Suprapubic skin (tissue), 4 donors: ENCODE data around the gene ODF2L. TPM values are rescaled to one million over a fixed set of nuclear protein-coding genes. Genes with fewer than 3 reads are reported as not detected.

Experiments
- DNase-seq, 2 donors: peaks; one replicate each; pipeline ENCODE4 v3.0.0-alpha.2; 2019; ENCODE audit warnings: low spot score in 2 of 2
- H3K27ac ChIP-seq: fragments of 200-600 bp; sonication (generic); one replicate; pipeline ENCODE4 v1.5.1; 2019
- H3K27me3 ChIP-seq: fragments of 200-600 bp; sonication (generic); one replicate; pipeline ENCODE4 v1.5.1; 2019
- H3K36me3 ChIP-seq: fragments of 200-600 bp; sonication (generic); one replicate; pipeline ENCODE4 v1.5.1; 2019
- H3K4me1 ChIP-seq: fragments of 200-600 bp; sonication (generic); one replicate; pipeline ENCODE4 v1.5.1; 2019
- H3K4me3 ChIP-seq: fragments of 200-600 bp; sonication (generic); one replicate; pipeline ENCODE4 v1.5.1; 2019; ENCODE audit warnings: mild to moderate bottlenecking
- H3K9me3 ChIP-seq: fragments of 200-600 bp; sonication (generic); one replicate; pipeline ENCODE4 v1.5.1; 2019
- EP300 ChIP-seq: sonication (generic); formaldehyde crosslinking; IDR thresholded peaks from one replicate; pipeline ENCODE4 v1.6.1; 2017; ENCODE audit warnings: antibody characterized with exemption
- POLR2A ChIP-seq, 2 donors: fragments of 450-650 bp; IDR thresholded peaks; one replicate each; pipeline ENCODE4 v1.6.1; 2017; ENCODE audit warnings: antibody characterized with exemption in 2 of 2, mild to moderate bottlenecking in 2 of 2, moderate library complexity in 2 of 2
- POLR2AphosphoS5 ChIP-seq, 3 donors: sonication (generic); formaldehyde crosslinking; IDR thresholded peaks; one replicate each; pipeline ENCODE4 v1.6.1; 2017; ENCODE audit warnings: antibody characterized with exemption in 3 of 3
- WGBS: methylation state at CpG from one replicate; pipeline ENCODE4 v1.1.5; 2018; 5-methylcytosine and 5-hydroxymethylcytosine counted together
- total RNA-seq, 4 donors: library from RNA; depleted of rRNA; stranded (reverse); fragments of >200 nt; gene quantifications; one replicate each; pipeline ENCODE4 v1.1.0, GENCODE V29; 2016
- TF ChIP-seq, protein P1 (sequence below), 2 donors: fragments of 200-600 bp in 1 of 2; fragments of 450-650 bp in 1 of 2; sonication (generic) in 1 of 2; IDR thresholded peaks; one replicate each; pipeline ENCODE4 v1.5.1; 2016 to 2019; ENCODE audit warnings: antibody characterized with exemption in 2 of 2, mild to moderate bottlenecking in 1 of 2, moderate library complexity in 1 of 2

Gene ODF2L, protein sequence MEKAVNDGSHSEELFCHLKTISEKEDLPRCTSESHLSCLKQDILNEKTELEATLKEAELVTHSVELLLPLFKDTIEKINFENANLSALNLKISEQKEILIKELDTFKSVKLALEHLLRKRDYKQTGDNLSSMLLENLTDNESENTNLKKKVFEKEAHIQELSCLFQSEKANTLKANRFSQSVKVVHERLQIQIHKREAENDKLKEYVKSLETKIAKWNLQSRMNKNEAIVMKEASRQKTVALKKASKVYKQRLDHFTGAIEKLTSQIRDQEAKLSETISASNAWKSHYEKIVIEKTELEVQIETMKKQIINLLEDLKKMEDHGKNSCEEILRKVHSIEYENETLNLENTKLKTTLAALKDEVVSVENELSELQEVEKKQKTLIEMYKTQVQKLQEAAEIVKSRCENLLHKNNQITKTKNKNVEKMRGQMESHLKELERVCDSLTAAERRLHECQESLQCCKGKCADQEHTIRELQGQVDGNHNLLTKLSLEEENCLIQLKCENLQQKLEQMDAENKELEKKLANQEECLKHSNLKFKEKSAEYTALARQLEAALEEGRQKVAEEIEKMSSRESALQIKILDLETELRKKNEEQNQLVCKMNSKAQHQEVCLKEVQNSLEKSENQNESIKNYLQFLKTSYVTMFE
- 10 to 100 TPM; 16.6 to 33.4 (median 23.5) TPM for total RNA-seq

DNA sequence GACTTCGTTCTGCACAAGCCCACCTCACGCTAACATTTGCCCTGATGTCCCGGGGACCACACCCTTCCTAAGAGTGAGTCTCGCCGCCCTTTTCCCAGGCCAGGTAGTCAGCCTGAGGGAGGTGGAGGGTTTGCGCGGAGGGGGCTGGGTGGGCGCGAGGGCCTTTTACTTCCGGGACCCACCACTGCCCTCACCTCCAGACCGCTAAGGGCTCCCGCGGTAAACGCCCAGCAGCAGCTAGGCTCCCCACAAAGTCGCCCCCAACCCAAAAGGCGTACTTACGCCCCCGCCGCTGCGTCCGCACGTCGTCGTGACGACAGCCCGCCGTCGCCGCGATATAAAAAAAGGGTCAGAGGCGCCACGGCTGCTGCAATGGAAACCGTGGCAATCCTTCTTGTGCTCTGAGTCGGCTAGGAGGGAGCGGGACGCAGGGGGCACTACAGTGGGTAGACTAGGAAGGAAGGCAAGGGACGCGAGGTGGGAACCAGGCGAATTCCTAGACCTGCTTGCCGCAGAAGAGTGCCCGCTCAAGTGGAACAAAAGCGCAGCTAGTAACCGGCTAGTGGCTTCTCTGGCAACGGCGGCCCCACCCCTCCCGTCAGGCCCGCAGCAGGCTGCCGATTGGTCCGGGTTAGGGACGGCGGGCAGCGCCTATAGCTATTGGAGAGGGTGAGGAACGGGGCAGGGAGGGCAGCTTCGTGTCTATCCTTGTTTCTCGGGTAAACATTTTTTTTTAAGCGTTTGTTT, at the start of gene ODF2L:
Gene ODF2L, minus strand, starts transcription at position 573 of the 747 bp plus-strand sequence. CDS start 9,296 bp downstream, outside the sequence.
- H3K27me3 ChIP-seq = no peaks in the 10 kb centered on the region
- H3K4me1 ChIP-seq = peaks cover 24% of the 10 kb centered on the region
- H3K9me3 ChIP-seq = no peaks in the 10 kb centered on the region
- peak within 1 kb of the TSS; percentile 93 for H3K4me3 ChIP-seq
- WGBS = under 1% methylated on average over 53 of the region's 56 CpGs
- DNase-seq = peak; percentile 95 to 96
- TF ChIP-seq EP300 = no peak
- peak in 1 of 2 donors; percentile 44 for TF ChIP-seq POLR2A (IDR thresholded peaks at IDR 0.05)
- TF ChIP-seq, protein P1, sequence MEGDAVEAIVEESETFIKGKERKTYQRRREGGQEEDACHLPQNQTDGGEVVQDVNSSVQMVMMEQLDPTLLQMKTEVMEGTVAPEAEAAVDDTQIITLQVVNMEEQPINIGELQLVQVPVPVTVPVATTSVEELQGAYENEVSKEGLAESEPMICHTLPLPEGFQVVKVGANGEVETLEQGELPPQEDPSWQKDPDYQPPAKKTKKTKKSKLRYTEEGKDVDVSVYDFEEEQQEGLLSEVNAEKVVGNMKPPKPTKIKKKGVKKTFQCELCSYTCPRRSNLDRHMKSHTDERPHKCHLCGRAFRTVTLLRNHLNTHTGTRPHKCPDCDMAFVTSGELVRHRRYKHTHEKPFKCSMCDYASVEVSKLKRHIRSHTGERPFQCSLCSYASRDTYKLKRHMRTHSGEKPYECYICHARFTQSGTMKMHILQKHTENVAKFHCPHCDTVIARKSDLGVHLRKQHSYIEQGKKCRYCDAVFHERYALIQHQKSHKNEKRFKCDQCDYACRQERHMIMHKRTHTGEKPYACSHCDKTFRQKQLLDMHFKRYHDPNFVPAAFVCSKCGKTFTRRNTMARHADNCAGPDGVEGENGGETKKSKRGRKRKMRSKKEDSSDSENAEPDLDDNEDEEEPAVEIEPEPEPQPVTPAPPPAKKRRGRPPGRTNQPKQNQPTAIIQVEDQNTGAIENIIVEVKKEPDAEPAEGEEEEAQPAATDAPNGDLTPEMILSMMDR (IDR thresholded peaks at IDR 0.05) = no peak
- peak in 2 of 3 donors; percentile 52 to 61 for TF ChIP-seq POLR2AphosphoS5 (IDR thresholded peaks at IDR 0.05)
- no peaks in the 10 kb centered on the region for H3K36me3 ChIP-seq
- peak within 1 kb of the TSS; percentile 79 for H3K27ac ChIP-seq

DNA sequence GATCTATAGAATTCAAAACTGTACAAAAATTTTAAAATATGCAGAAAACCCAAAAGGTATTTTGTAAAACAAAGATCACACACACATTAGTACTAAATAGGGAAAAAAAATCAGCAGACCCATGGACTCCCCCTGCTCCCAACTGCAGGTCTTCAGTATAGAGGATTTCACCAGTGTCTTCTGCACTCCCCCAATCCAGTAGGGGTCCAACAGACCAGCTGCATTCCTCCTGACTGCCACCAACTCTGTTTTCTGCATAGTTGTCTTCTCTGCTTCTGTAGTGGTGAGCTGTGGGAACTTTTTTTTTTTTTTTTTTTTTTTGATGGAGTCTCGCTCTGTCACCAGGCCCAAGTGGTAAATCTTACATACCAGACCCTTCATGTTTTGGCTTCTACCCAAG, 49.8 kb upstream of the ODF2L start:
- no peaks in the 10 kb centered on the region for H3K9me3 ChIP-seq
- no peaks in the 10 kb centered on the region for H3K4me1 ChIP-seq
- no peak overlapping the region for H3K27ac ChIP-seq
- DNase-seq = no peak
- 89% methylated on average over 1 of the region's 1 CpG for WGBS
- peaks cover 15% of the 10 kb centered on the region for H3K36me3 ChIP-seq
- no peak overlapping the region for H3K4me3 ChIP-seq
- H3K27me3 ChIP-seq = no peaks in the 10 kb centered on the region
- TF ChIP-seq EP300 (no peak), POLR2AphosphoS5 (IDR thresholded peaks at IDR 0.05) (no peak), POLR2A (IDR thresholded peaks at IDR 0.05) (no peak)
- TF ChIP-seq, protein P1 (IDR thresholded peaks at IDR 0.05) = no peak

DNA sequence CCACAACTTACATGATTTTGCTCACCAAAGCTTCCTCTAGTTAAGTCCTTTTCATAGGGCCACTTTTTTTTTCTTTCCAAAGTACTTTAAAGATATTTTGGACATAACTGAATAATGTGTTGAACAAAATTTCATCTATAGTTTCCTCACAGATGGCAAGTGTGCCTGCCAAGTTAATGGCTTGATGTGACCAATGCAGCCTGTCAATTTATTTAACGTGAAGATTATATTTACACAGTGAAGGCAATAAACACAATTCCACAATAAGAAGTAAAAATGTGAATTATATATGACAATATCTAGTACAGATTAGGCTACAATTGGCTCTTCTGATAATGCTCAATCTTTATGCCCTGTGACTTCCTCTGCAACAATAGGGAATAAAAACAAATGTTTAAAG, 45.9 kb upstream of the ODF2L start:
- WGBS = 91% methylated on average over 1 of the region's 1 CpG
- no peak for TF ChIP-seq POLR2A (IDR thresholded peaks at IDR 0.05)
- no peak for TF ChIP-seq EP300
- TF ChIP-seq, protein P1 (IDR thresholded peaks at IDR 0.05) = no peak
- no peak for TF ChIP-seq POLR2AphosphoS5 (IDR thresholded peaks at IDR 0.05)
- Histone ChIP-seq H3K27me3 (no peaks in the 10 kb centered on the region), H3K27ac (no peak overlapping the region), H3K36me3 (peaks cover 5% of the 10 kb centered on the region), H3K9me3 (no peaks in the 10 kb centered on the region), H3K4me3 (no peak overlapping the region), H3K4me1 (no peaks in the 10 kb centered on the region)
- no peak for DNase-seq

DNA sequence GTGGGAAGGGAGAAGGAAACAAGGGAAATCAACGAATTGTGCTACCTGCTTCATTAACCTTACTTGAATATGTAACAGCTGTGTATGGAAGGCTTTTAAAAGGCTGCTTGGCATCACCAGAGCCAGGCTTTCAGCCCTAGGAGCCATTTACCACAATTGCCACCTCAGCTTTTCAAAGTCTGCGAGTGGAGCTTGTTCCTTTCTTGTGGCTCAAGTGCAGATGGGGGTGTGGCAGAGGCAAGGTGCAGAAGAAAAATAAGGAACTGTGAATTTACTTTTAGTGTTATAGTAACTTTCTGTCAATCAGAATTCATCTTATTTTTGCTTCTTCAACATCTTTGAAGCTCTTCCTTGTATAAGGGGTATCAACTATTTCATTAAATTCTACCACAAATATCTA, 45.5 kb upstream of the ODF2L start:
- no peak overlapping the region for H3K4me3 ChIP-seq
- no peaks in the 10 kb centered on the region for H3K9me3 ChIP-seq
- peaks cover 5% of the 10 kb centered on the region for H3K36me3 ChIP-seq
- DNase-seq = no peak
- H3K4me1 ChIP-seq = no peaks in the 10 kb centered on the region
- no peaks in the 10 kb centered on the region for H3K27me3 ChIP-seq
- 77% methylated on average over 2 of the region's 2 CpGs for WGBS
- TF ChIP-seq POLR2A (IDR thresholded peaks at IDR 0.05) = no peak
- no peak for TF ChIP-seq POLR2AphosphoS5 (IDR thresholded peaks at IDR 0.05)
- no peak for TF ChIP-seq EP300
- TF ChIP-seq, protein P1 (IDR thresholded peaks at IDR 0.05) = no peak
- no peak overlapping the region for H3K27ac ChIP-seq
